ENCODE measurements around the gene TMEM271.

Gene TMEM271

DNA sequence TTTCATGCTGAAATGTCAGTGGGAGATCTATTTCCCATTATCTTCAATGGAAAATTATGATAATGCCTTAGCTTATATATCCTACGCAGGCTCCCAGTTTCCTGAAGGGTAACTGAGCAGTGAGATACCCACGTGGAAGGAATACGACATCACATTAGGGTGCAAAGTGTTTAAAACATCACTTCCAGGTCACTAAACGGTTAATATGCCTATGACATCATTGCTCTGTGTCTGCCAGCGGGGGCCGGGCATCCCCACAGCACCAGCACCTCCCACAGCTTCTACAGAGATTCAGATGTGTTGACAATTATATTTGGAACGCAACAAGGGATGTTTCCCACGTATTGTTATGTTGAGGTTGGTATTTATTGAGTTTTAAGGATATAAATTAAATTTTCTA lies 27.1 kb downstream of the TMEM271 start:
- Histone ChIP-seq H3K36me3 (replicated peaks; ENCODE audit: low read depth, low read length) (no peaks in the 10 kb centered on the region), H4K20me1 (ENCODE audit: insufficient read depth, low read length) (no peaks in the 10 kb centered on the region), H2AFZ (ENCODE audit: low read depth, low read length) (no peak overlapping the region), H3K4me2 (ENCODE audit: low read length) (no peak overlapping the region), H3K27me3 (ENCODE audit: low read depth, low read length) (no peaks in the 10 kb centered on the region), H3K4me3 (ENCODE audit: low read length) (no peak overlapping the region), H3K4me1 (ENCODE audit: low read length) (no peaks in the 10 kb centered on the region), H3K9ac (ENCODE audit: low read length) (no peak overlapping the region), H3K79me2 (ENCODE audit: low read length) (no peaks in the 10 kb centered on the region), H3K27ac (ENCODE audit: low read length) (no peak overlapping the region), H3K9me3 (ENCODE audit: insufficient read depth, low read length) (no peaks in the 10 kb centered on the region)
- TF ChIP-seq, protein P1, sequence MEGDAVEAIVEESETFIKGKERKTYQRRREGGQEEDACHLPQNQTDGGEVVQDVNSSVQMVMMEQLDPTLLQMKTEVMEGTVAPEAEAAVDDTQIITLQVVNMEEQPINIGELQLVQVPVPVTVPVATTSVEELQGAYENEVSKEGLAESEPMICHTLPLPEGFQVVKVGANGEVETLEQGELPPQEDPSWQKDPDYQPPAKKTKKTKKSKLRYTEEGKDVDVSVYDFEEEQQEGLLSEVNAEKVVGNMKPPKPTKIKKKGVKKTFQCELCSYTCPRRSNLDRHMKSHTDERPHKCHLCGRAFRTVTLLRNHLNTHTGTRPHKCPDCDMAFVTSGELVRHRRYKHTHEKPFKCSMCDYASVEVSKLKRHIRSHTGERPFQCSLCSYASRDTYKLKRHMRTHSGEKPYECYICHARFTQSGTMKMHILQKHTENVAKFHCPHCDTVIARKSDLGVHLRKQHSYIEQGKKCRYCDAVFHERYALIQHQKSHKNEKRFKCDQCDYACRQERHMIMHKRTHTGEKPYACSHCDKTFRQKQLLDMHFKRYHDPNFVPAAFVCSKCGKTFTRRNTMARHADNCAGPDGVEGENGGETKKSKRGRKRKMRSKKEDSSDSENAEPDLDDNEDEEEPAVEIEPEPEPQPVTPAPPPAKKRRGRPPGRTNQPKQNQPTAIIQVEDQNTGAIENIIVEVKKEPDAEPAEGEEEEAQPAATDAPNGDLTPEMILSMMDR (IDR thresholded peaks at IDR 0.05; ENCODE audit: low read depth, low read length) = no peak
- TF ChIP-seq EZH2phosphoT487 (IDR thresholded peaks at IDR 0.05; ENCODE audit: low read depth) = no peak

DNA sequence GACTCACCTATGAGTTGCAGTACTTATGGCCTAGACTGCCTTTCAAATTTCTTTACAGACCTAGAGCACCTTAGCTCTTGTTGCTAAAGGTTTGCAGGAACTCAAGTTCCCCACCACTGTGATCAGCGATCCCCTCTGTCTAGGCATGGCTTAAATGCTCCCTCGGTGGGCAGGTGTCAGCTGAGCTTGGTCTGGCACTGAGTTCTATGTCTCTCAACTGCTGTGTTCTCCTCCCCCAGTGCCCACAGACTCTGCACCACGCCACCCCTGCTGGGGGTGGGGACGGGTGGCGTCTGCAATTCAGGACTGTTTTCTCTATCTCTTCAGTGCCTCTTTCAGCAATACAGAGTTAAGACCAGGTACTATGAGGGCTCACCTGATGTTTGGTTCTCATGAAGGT lies 30.5 kb downstream of the TMEM271 start:
- H3K4me1 ChIP-seq (ENCODE audit: low read length) = no peaks in the 10 kb centered on the region
- no peaks in the 10 kb centered on the region for H3K36me3 ChIP-seq (replicated peaks; ENCODE audit: low read depth, low read length)
- H4K20me1 ChIP-seq (ENCODE audit: insufficient read depth, low read length) = no peaks in the 10 kb centered on the region
- H3K4me2 ChIP-seq (ENCODE audit: low read length) = no peak overlapping the region
- no peak overlapping the region for H3K9ac ChIP-seq (ENCODE audit: low read length)
- TF ChIP-seq EZH2phosphoT487 (IDR thresholded peaks at IDR 0.05; ENCODE audit: low read depth) = no peak
- TF ChIP-seq, protein P1 (IDR thresholded peaks at IDR 0.05; ENCODE audit: low read depth, low read length) = no peak
- H3K27ac ChIP-seq (ENCODE audit: low read length) = no peak overlapping the region
- H2AFZ ChIP-seq (ENCODE audit: low read depth, low read length) = no peak overlapping the region
- no peaks in the 10 kb centered on the region for H3K79me2 ChIP-seq (ENCODE audit: low read length)
- no peaks in the 10 kb centered on the region for H3K9me3 ChIP-seq (ENCODE audit: insufficient read depth, low read length)
- H3K27me3 ChIP-seq (ENCODE audit: low read depth, low read length) = no peaks in the 10 kb centered on the region
- no peak overlapping the region for H3K4me3 ChIP-seq (ENCODE audit: low read length)

- Histone ChIP-seq H4K20me1 (ENCODE audit: insufficient read depth, low read length) (no peaks in the 10 kb centered on the region), H3K27ac (ENCODE audit: low read length) (no peak overlapping the region), H3K36me3 (replicated peaks; ENCODE audit: low read depth, low read length) (peaks cover 1% of the 10 kb centered on the region), H3K4me1 (ENCODE audit: low read length) (no peaks in the 10 kb centered on the region), H2AFZ (ENCODE audit: low read depth, low read length) (no peak overlapping the region), H3K9ac (ENCODE audit: low read length) (no peak overlapping the region), H3K79me2 (ENCODE audit: low read length) (no peaks in the 10 kb centered on the region), H3K27me3 (ENCODE audit: low read depth, low read length) (no peaks in the 10 kb centered on the region), H3K9me3 (ENCODE audit: insufficient read depth, low read length) (no peaks in the 10 kb centered on the region), H3K4me3 (ENCODE audit: low read length) (no peak overlapping the region), H3K4me2 (ENCODE audit: low read length) (no peak overlapping the region)
- TF ChIP-seq, protein P1 (IDR thresholded peaks at IDR 0.05; ENCODE audit: low read depth, low read length) = no peak
- TF ChIP-seq EZH2phosphoT487 (IDR thresholded peaks at IDR 0.05; ENCODE audit: low read depth) = no peak
These were observed 31.5 kb downstream of the TMEM271 start for GRCh38 chr4:544386-545105.

DNA sequence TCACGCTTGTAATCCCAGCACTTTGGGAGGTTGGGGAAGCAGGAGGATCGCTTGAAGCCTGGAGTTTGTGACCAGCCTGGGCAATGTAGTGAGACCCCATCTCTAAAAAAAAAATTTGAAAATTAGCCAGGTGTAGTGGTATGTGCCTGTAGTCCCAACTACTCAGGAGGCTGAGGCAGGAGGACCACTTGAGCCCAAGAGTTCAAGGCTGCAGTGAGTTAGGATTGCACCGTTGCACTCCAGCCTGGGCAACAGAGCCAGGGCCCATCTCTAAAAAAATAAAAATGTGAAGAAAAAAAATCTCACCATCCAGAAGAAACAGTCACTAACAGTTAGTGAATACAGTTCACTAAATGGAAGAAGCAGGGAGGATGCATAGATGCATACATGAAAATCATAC lies 34.8 kb downstream of the TMEM271 start:
- H3K79me2 ChIP-seq (ENCODE audit: low read length) = no peaks in the 10 kb centered on the region
- H2AFZ ChIP-seq (ENCODE audit: low read depth, low read length) = no peak overlapping the region
- no peaks in the 10 kb centered on the region for H3K4me1 ChIP-seq (ENCODE audit: low read length)
- no peaks in the 10 kb centered on the region for H3K27me3 ChIP-seq (ENCODE audit: low read depth, low read length)
- TF ChIP-seq, protein P1 (IDR thresholded peaks at IDR 0.05; ENCODE audit: low read depth, low read length) = no peak
- no peak for TF ChIP-seq EZH2phosphoT487 (IDR thresholded peaks at IDR 0.05; ENCODE audit: low read depth)
- H4K20me1 ChIP-seq (ENCODE audit: insufficient read depth, low read length) = no peaks in the 10 kb centered on the region
- peaks cover 22% of the 10 kb centered on the region for H3K36me3 ChIP-seq (replicated peaks; ENCODE audit: low read depth, low read length)
- H3K27ac ChIP-seq (ENCODE audit: low read length) = no peak overlapping the region
- H3K9ac ChIP-seq (ENCODE audit: low read length) = no peak overlapping the region
- H3K4me3 ChIP-seq (ENCODE audit: low read length) = no peak overlapping the region
- no peaks in the 10 kb centered on the region for H3K9me3 ChIP-seq (ENCODE audit: insufficient read depth, low read length)
- H3K4me2 ChIP-seq (ENCODE audit: low read length) = no peak overlapping the region

Measured in OCI-LY3 (cell line).